ENCODE results near the gene MYO1D. TPM values are rescaled to one million over a fixed set of nuclear protein-coding genes. Genes with fewer than 3 reads are reported as not detected.

The MYO1D gene
- total RNA-seq, 1 donor from 2014 or later = 48.8 TPM

- DNase-seq = no peak
Observed at GRCh38 chr17:32814836-32815235, 62.1 kb downstream of the MYO1D start.

DNA sequence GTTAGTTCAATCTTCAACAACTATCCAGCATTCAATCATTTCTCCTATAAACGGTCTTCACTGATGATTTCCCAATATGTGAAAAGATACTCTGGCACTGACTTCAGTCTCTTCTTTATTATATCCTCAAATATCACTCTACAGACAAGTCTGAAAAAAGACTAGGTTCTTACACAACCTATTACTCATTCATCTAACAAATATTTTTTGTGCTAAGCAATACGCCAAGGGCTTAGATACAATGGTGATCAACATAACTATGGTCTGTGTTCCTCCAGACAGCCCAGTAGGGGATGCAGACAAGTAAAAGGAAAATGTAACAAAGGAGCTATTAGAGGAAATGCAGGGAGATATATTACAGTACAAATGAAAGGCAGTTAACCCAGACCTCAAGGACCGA, 63.9 kb downstream of the MYO1D start:
- no peak for DNase-seq

GRCh38 chr17:32810690-32811089, 66.2 kb downstream of the MYO1D start:
- no peak for DNase-seq

DNA sequence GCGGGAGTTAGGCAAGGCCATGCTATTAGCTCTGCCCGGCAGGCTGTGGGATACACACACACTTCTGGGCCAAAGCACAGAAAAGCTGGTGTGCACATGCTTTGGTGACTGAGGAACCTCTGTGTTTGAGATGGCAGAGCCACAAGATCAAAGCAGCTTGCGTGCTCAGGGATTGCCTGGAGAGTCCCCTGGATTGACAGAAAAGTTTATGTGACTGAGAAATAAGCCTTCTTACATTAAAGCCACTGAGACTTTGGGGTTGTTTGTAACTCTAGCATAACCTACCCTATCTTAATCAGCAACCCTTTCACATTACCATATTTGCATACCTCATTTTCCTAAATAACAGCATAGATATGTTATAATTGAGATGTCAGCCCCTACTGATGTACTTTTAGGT, 69.3 kb downstream of the MYO1D start:
- DNase-seq = peak; percentile 39

DNA sequence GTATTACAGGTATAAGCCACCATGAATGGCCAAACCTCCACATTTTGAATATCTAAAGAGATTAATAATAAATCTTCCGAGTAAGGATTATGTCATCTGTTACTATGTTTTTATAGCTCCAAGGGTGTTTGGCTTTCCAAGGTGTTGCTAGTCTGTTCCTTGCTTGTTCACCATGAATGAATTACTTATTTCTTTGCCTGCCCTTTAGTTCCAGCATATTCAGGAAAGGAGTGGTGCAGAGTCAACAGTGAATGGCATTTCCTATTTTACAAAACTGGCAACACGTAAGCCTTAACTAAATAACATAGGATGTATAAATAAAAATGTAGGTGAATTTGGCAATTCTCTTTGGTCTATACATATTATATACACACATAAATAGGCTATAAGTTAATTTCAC, 70.3 kb downstream of the MYO1D start:
- peak; percentile 74 for DNase-seq

GRCh38 chr17:32805029-32805976, 71.6 kb downstream of the MYO1D start:
- DNase-seq = no peak

GRCh38 chr17:32803544-32803943, 73.4 kb downstream of the MYO1D start:
- peak; percentile 87 for DNase-seq

DNA sequence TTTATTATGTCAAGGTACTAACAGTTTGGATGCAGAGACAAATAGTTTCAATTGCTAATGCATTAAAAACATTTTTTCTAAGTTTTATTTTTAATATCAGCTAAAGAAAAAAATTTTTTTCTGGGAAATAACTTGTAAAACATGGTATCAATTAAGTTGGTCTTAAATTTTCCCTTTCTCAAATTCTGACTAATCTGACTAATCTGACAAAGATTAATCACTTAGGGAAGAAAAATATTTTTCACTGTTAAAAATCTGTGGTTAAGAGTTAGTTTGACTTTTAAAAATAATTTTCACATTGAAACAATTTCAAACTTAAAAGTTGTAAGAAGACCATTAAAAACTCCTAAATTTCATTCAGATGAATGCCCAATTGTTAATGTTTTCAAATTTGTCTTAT, 74.6 kb downstream of the MYO1D start:
- DNase-seq = no peak

- DNase-seq = no peak
Observed at GRCh38 chr17:32801641-32802040, 75.3 kb downstream of the MYO1D start.

DNA sequence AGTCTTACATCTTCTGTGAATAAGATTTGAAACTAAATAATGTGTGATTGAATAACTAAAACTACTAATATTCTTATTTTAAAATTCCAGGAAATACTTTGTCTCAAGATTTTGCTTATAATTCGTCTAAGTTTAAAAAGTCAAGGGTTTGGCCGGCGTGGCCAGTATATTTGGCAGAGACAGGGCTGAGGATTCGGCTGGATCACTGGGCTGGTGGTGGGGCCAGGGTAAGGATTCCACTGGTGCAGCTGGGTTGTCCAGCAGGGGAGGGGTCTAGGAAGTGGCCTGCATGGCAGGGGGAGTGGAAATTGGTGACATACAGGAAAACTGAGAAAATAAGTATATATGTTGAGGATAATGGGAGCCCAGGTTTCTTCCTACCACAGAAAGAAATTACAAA, 75.7 kb downstream of the MYO1D start:
- no peak for DNase-seq

DNA sequence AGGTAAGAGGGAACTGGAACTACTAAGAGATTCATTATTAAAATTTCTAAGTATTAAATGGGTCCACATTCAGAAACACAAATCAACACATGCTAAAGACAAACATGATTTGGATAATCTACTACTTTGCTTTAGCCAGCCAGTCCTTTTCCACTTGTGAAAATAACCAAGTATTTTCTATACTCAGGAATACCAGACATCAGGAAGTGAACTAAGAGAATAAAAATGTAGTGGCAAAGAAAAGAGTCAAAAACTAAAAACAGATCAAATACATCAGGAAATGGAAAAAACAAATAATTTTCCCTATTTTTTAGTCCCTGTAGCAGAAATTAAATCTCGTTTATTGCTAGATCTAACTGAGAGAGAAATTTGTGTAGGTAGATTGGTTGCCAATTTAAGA, 78.0 kb downstream of the MYO1D start:
- DNase-seq = peak; percentile 42

GRCh38 chr17:32795339-32795979, 81.5 kb downstream of the MYO1D start:
- DNase-seq = peak; percentile 89

DNA sequence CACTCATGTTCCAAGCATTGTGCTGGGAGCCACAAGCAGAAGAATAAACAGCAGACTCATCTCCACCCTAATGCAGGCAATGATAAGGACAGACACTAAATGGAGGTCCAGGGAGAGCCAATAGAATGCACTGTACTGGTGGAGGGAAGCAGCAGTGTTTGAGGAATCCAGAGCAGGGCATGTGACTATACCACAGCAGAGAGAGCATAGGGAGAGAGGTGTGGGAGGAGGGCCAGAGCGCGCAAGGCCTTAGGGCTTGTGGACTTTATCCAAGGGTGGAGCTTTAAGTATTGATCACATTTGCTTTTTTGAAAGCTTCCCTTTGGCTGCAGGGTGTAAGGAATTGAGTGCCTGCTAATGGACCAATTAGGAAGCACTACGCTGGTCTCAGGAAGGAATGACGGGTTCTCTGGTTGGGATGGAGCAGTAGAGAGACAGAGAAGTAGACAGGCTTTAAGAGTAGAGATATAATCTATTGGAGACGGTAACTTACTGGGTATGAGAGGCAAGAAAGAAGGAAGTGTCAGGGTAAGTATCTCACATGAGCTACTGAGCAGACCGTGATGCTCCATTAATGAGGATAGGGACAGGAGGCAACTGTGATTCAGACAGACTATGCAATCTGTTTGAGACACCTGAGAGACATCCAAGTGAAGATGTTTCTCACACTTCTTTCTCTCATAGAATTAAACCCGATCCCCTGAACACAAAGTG, 82.2 kb downstream of the MYO1D start:
- DNase-seq = peak; percentile 56

DNA sequence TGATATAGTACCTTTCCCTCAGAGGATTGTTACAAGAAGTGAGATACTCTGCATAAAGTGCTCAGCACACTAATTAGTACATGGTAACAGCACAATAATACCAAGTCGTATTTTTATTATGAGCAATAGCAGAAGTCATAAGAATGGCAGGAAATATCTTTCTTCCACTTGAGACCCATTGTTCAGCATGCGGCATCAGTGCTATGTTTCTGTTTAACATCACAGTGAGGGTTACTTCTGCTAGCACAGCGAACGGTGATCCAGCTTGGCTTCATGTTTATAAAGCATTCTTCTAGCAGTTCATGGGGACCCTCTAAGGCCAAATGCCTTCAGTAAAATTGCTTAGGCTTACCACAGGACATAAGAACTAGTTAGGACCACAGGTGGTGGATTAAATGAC, 83.1 kb downstream of the MYO1D start:
- DNase-seq = peak; percentile 81

DNA sequence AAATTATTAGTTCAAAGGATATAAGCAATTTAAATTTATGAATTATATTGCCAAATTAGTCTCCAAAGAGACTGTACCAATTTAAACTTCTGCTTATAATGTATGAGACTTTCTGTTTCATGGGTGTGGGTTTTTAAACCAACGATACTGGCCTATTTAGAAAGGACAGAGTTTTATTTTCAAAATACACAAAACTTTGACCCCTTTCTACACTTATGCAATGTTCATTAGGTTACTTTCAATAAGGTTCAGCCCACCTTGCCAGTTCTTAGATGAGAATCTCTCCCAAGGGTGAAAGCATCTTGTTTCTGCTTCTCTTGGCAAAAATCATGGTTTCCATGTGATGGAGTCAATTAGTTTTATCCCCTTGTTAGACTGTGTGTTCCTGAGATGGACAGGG, 84.7 kb downstream of the MYO1D start:
- DNase-seq = no peak

DNA sequence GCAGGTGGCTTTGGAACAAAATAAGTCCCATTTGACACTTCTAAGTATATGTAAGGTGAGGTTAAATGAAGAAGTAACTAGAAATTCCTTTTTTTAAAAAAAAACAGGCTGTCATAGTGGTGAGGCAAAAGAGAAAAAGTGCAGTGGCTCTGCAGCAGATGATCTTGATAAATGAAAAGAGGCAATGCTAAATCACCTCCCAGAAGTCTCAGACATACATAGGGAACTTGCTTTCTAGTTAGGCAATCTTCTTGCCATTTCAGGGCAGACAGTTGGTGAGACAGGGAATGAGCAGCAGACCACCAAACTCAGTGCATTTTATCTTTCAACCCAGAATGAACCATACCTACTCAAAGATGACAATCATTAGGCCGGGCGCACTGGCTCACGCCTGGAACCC, 90.8 kb downstream of the MYO1D start:
- DNase-seq = no peak

DNA sequence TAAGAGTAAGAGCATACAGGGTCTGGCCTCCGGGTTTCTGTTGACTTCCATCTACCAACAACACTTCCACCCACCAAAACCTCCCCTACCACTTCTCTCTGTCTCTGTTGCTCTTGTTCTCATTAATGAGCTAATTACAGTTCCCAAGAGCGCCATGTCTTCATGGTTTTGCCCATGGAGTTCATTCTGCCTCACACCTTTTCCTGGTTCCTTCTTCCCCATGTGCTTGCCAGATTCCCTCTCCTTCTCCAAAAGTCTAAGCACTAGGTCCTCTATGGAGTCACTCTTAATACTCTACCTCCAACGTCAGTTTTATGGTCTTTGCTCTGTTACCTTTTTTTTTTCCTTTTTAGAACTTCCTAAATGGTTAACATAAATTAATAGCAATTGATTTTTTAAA, 92.8 kb downstream of the MYO1D start:
- no peak for DNase-seq

GRCh38 chr17:32783602-32784001, 93.3 kb downstream of the MYO1D start:
- DNase-seq = peak; percentile 79

GRCh38 chr17:32780721-32781120, 96.2 kb downstream of the MYO1D start:
- no peak for DNase-seq

GRCh38 chr17:32777922-32778321, 99.0 kb downstream of the MYO1D start:
- DNase-seq = no peak

- DNase-seq = no peak
Observed at GRCh38 chr17:32777436-32777835, 99.5 kb downstream of the MYO1D start.

- DNase-seq = no peak
Observed at GRCh38 chr17:32774695-32775084, 102.2 kb downstream of the MYO1D start.
